ENCODE data around the gene KIF6. TPM values are rescaled to one million over a fixed set of nuclear protein-coding genes. Genes with fewer than 3 reads are reported as not detected.

The KIF6 gene
- total and polyA plus RNA-seq, 4 donors, result 1.1 to 7.8 (median 4.5) TPM

DNA sequence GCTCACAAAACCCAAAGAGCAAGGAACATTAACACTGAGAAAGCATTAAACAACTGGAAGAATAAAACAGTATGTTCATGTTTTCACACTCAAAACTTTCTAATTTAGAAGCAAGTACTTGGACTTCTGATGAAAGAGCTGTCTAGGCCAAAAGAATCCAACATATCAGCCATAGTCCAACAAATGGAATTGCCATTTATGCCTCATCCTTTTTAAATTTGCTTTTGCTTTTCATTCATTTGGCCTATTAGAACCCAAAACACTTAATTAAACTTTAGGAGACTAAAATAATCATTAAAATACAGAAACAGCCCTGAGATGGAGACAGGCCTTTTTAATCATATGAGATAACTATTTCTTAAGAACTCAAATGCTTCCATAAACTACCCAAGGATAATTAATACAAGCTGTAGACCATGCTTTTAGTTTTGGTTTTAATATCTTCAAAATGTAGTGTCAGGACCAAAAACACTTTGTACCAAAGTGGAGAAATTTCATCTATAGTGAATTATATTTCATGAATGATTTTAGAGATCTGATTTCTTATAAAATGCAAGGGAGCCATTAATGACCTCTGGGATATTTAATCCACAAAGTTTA, 166.5 kb downstream of the KIF6 start:
- H3K4me3 ChIP-seq, result no peak overlapping the region
- TF ChIP-seq, protein P1, sequence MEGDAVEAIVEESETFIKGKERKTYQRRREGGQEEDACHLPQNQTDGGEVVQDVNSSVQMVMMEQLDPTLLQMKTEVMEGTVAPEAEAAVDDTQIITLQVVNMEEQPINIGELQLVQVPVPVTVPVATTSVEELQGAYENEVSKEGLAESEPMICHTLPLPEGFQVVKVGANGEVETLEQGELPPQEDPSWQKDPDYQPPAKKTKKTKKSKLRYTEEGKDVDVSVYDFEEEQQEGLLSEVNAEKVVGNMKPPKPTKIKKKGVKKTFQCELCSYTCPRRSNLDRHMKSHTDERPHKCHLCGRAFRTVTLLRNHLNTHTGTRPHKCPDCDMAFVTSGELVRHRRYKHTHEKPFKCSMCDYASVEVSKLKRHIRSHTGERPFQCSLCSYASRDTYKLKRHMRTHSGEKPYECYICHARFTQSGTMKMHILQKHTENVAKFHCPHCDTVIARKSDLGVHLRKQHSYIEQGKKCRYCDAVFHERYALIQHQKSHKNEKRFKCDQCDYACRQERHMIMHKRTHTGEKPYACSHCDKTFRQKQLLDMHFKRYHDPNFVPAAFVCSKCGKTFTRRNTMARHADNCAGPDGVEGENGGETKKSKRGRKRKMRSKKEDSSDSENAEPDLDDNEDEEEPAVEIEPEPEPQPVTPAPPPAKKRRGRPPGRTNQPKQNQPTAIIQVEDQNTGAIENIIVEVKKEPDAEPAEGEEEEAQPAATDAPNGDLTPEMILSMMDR (IDR thresholded peaks at IDR 0.05; ENCODE audit: control extremely low read depth, extremely low read depth), result no peak

DNA sequence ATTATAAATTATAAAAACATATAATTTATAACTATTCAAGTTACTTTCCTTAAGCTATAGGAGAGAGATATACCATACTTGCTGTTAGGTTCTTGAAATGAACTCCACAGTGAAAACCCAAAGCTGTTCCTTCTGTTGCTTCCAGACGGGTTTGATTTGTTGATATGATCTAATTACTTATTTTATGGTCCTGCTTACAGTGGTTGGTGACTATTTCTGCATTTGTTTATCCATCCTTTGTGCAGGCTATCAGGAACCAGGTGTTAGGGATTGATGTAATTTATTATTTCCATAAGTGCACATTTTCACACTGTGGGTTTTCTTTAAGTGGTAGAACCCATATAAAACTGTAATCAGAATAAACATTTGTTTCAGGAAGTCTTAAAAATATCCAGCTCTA, 167.1 kb downstream of the KIF6 start:
- no peak for ATAC-seq (ENCODE audit: insufficient read depth, low FRiP score)
- H3K36me3 ChIP-seq (ENCODE audit: control insufficient read depth in 4 of 4, insufficient read depth in 4 of 4, low read length in 4 of 4), result no peaks in the 10 kb centered on the region
- H3K9ac ChIP-seq (ENCODE audit: insufficient read depth in 1 of 2, low read length in 2 of 2), result no peak overlapping the region
- peaks cover 0 to 57% (median 3%) of the 10 kb centered on the region in 5 donors for H3K4me1 ChIP-seq (ENCODE audit: control insufficient read depth in 5 of 5, insufficient read depth in 5 of 5, low read length in 5 of 5)
- H3K27ac ChIP-seq (ENCODE audit: low read depth in 1 of 2, low read length in 1 of 2), result no peak overlapping the region
- no peaks in the 10 kb centered on the region for H3K9me3 ChIP-seq (ENCODE audit: control insufficient read depth in 4 of 4, insufficient read depth in 3 of 4, low read length in 3 of 4)
- H3K27me3 ChIP-seq (ENCODE audit: control insufficient read depth in 3 of 3, insufficient read depth in 3 of 3, low read length in 2 of 3), result no peaks in the 10 kb centered on the region
- DNase-seq, result no peak
- WGBS, 2 donors, result 42 to 54% methylated on average over 1 of the region's 1 CpG
- no peak overlapping the region for H3K4me3 ChIP-seq
- TF ChIP-seq, protein P1 (IDR thresholded peaks at IDR 0.05; ENCODE audit: control extremely low read depth, extremely low read depth), result no peak

More for the DNA sequence above, 166.5 kb downstream of the KIF6 start:
- peaks cover 0 to 57% (median 3%) of the 10 kb centered on the region in 5 donors for H3K4me1 ChIP-seq (ENCODE audit: control insufficient read depth in 5 of 5, insufficient read depth in 5 of 5, low read length in 5 of 5)
- no peak overlapping the region for H3K9ac ChIP-seq (ENCODE audit: insufficient read depth in 1 of 2, low read length in 2 of 2)
- H3K27me3 ChIP-seq (ENCODE audit: control insufficient read depth in 3 of 3, insufficient read depth in 3 of 3, low read length in 2 of 3), result no peaks in the 10 kb centered on the region
- H3K36me3 ChIP-seq (ENCODE audit: control insufficient read depth in 4 of 4, insufficient read depth in 4 of 4, low read length in 4 of 4), result no peaks in the 10 kb centered on the region
- no peak overlapping the region for H3K27ac ChIP-seq (ENCODE audit: low read depth in 1 of 2, low read length in 1 of 2)
- H3K9me3 ChIP-seq (ENCODE audit: control insufficient read depth in 4 of 4, insufficient read depth in 3 of 4, low read length in 3 of 4), result no peaks in the 10 kb centered on the region
- peak in 2 of 3 donors; percentile 71 to 83 for DNase-seq
- ATAC-seq (ENCODE audit: insufficient read depth, low FRiP score), result no peak

DNA sequence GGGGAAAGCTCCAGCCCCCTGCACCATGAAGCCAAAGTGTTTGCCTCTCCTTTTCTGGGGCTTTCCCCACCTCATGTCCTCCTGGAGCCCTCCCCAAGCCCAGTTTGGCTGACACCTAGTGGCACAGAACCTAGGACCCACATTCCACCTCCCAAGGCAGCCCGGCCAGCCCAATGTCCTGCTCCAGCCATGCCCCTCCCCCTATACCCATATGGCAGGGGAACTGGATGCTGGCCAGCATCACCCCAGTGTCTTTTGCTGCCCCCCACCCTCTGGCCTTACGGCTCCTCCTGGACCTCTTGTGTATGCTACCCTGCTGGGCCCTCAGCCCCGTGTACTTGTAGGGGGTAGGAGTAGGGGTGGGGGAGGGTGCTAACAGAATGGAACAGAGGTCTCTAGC, 170.1 kb downstream of the KIF6 start:
- 88 to 93% methylated on average over 3 of the region's 3 CpGs for WGBS, 2 donors
- no peak overlapping the region for H3K27ac ChIP-seq (ENCODE audit: low read depth in 1 of 2, low read length in 1 of 2)
- H3K4me1 ChIP-seq (ENCODE audit: control insufficient read depth in 5 of 5, insufficient read depth in 5 of 5, low read length in 5 of 5), result peaks cover 0 to 44% (median 3%) of the 10 kb centered on the region in 5 donors
- no peaks in the 10 kb centered on the region for H3K27me3 ChIP-seq (ENCODE audit: control insufficient read depth in 3 of 3, insufficient read depth in 3 of 3, low read length in 2 of 3)
- no peak overlapping the region for H3K9ac ChIP-seq (ENCODE audit: insufficient read depth in 1 of 2, low read length in 2 of 2)
- DNase-seq, result no peak
- TF ChIP-seq, protein P1 (IDR thresholded peaks at IDR 0.05; ENCODE audit: control extremely low read depth, extremely low read depth), result no peak
- H3K36me3 ChIP-seq (ENCODE audit: control insufficient read depth in 4 of 4, insufficient read depth in 4 of 4, low read length in 4 of 4), result no peaks in the 10 kb centered on the region
- no peaks in the 10 kb centered on the region for H3K9me3 ChIP-seq (ENCODE audit: control insufficient read depth in 4 of 4, insufficient read depth in 3 of 4, low read length in 3 of 4)
- H3K4me3 ChIP-seq, result no peak overlapping the region
- ATAC-seq (ENCODE audit: insufficient read depth, low FRiP score), result no peak

All from lung (tissue), 12 donors.